SKM-1 treated with dmso at 0.1 percent for 144 hours (cell line): ENCODE measurements around the gene OSBP2.
A peak's percentile ranks its signal among the peaks of the same experiment; 100 is the strongest.

Source experiments
- DNase-seq: peaks from one replicate; lab custom pipeline; 2025; ENCODE audit not compliant: unreplicated experiment; lab: John Stamatoyannopoulos, UW

OSBP2 gene

GRCh38 chr22:30923168-30923900, 228.7 kb downstream of the OSBP2 start:
- DNase-seq: no peak

- no peak for DNase-seq
These were observed 231.0 kb downstream of the OSBP2 start for GRCh38 chr22:30925667-30926066.

- DNase-seq: no peak
These were observed 232.0 kb downstream of the OSBP2 start for GRCh38 chr22:30926706-30927105.

- DNase-seq: no peak
These were observed 233.1 kb downstream of the OSBP2 start for GRCh38 chr22:30927806-30928205.

GRCh38 chr22:30928401-30928800, 233.7 kb downstream of the OSBP2 start:
- DNase-seq: no peak

GRCh38 chr22:30930228-30930627, 235.6 kb downstream of the OSBP2 start:
- no peak for DNase-seq

GRCh38 chr22:30931541-30932300, 237.0 kb downstream of the OSBP2 start:
- no peak for DNase-seq

- no peak for DNase-seq
These were observed 238.0 kb downstream of the OSBP2 start for GRCh38 chr22:30932661-30933060.

GRCh38 chr22:30933457-30933856, 238.8 kb downstream of the OSBP2 start:
- DNase-seq: no peak

- DNase-seq: no peak
These were observed 239.4 kb downstream of the OSBP2 start for GRCh38 chr22:30934053-30934452.

GRCh38 chr22:30940685-30941362, 246.2 kb downstream of the OSBP2 start:
- no peak for DNase-seq

- DNase-seq: no peak
These were observed 246.7 kb downstream of the OSBP2 start for GRCh38 chr22:30941363-30941740.

- DNase-seq: no peak
These were observed 248.7 kb downstream of the OSBP2 start for GRCh38 chr22:30943368-30943767.

GRCh38 chr22:30944986-30945385, 250.3 kb downstream of the OSBP2 start:
- DNase-seq: no peak

- no peak for DNase-seq
These were observed 251.0 kb downstream of the OSBP2 start for GRCh38 chr22:30945653-30946052.

- no peak for DNase-seq
These were observed 251.7 kb downstream of the OSBP2 start for GRCh38 chr22:30946354-30946753.

- no peak for DNase-seq
These were observed 252.6 kb downstream of the OSBP2 start for GRCh38 chr22:30947173-30947815.

GRCh38 chr22:30947816-30948454, 253.3 kb downstream of the OSBP2 start:
- DNase-seq: peak; percentile 36

- DNase-seq: no peak
These were observed 254.3 kb downstream of the OSBP2 start for GRCh38 chr22:30948930-30949342.

GRCh38 chr22:30949934-30950660, 255.4 kb downstream of the OSBP2 start:
- no peak for DNase-seq
